Measurements from ENCODE around the gene ATAD3C.
"Not testable (repeated sequence)": the region's sequence is repeated elsewhere in the genome, so short reads cannot be mapped to it uniquely, and the experiment has no call there.

The ATAD3C gene

DNA sequence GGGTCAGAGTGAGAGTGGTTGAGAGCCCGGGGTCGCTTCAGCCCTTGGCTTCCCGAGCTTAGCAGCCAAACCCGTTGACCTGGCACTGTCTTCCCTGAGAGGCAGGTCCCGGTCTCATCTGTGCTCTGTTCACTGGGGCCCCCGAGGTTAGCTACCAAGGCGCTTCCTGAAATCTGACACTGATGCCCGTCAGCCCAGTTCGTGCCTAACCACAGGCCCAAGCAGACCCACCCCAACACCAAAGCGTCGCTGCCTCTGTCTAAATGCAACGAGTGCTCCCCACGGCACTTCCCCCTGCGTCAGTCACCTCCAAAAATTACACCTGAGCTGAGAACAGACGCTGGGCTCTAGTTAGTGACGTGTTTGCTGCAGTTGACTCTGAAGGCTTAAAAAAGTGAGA lies 64.9 kb downstream of the ATAD3C start:
- H3K27ac ChIP-seq; H2AFZ ChIP-seq (ENCODE audit: low read depth); H3K36me3 ChIP-seq (ENCODE audit: insufficient read depth); H3K4me3 ChIP-seq (IDR thresholded peaks at IDR 0.05; ENCODE audit: insufficient read depth, low read depth, low read length); H3K9ac ChIP-seq; H3K4me2 ChIP-seq; H3K27me3 ChIP-seq (ENCODE audit: insufficient read depth, low read depth); H4K20me1 ChIP-seq (ENCODE audit: insufficient read depth): not testable (repeated sequence)
- peaks cover 49% of the 10 kb centered on the region for H3K79me2 ChIP-seq (ENCODE audit: insufficient read depth, low read depth)
- peaks cover 12% of the 10 kb centered on the region for H3K4me1 ChIP-seq (ENCODE audit: low read depth, poor library complexity, severe bottlenecking)

DNA sequence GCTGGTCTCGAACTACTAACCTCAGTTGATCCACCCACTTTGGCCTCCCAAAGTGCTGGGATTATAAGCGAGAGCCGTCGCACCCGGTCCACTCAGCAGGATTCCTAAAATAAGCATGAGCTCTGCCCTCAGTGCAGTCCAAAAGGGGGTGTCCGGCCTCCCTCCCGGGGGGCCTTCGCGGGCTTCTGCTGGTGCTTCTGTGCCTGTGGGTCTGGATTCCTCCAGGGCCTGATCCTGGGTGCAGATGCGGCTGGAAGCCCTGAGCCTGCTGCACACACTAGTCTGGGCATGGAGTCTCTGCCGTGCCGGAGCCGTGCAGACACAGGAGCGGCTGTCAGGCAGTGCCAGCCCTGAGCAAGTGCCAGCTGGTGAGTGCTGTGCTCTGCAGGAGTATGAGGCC lies 67.4 kb downstream of the ATAD3C start:
- H3K9ac ChIP-seq; H3K4me2 ChIP-seq; H3K4me1 ChIP-seq (ENCODE audit: low read depth, poor library complexity, severe bottlenecking); H3K27me3 ChIP-seq (ENCODE audit: insufficient read depth, low read depth); H4K20me1 ChIP-seq (ENCODE audit: insufficient read depth); H3K27ac ChIP-seq; H3K4me3 ChIP-seq (IDR thresholded peaks at IDR 0.05; ENCODE audit: insufficient read depth, low read depth, low read length); H3K36me3 ChIP-seq (ENCODE audit: insufficient read depth); H2AFZ ChIP-seq (ENCODE audit: low read depth): not testable (repeated sequence)
- peaks cover 43% of the 10 kb centered on the region for H3K79me2 ChIP-seq (ENCODE audit: insufficient read depth, low read depth)

DNA sequence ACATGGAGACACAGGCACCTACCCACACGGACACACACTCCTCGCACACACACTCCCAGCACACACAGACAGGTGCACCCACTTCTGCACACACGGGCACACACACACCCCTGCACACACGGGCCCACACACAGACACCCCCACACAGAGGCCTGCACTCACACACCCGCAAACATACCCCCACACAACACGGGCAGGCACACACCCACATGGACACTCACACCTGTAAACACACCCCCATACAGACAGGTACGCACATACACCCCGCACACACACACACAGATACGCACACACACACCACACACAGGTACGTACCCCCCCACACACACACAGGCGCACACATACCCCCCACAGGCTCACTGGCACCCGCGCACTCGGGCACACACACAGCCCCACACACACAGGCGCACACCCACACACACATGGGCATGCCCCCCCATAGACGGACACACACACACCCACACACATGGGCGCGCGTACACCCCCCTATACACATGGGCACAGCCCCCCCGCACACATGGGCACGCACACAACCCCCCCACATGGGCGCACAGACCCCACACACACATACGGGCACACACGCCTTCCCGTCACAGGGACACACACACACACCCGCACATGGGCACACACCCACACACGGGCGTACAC lies 68.6 kb downstream of the ATAD3C start:
- H3K4me1 ChIP-seq (ENCODE audit: low read depth, poor library complexity, severe bottlenecking): no peaks in the 10 kb centered on the region
- no peak overlapping the region for H2AFZ ChIP-seq (ENCODE audit: low read depth)
- H4K20me1 ChIP-seq (ENCODE audit: insufficient read depth): no peaks in the 10 kb centered on the region
- H3K27ac ChIP-seq: no peak overlapping the region
- no peak overlapping the region for H3K9ac ChIP-seq
- TF ChIP-seq, protein P1, sequence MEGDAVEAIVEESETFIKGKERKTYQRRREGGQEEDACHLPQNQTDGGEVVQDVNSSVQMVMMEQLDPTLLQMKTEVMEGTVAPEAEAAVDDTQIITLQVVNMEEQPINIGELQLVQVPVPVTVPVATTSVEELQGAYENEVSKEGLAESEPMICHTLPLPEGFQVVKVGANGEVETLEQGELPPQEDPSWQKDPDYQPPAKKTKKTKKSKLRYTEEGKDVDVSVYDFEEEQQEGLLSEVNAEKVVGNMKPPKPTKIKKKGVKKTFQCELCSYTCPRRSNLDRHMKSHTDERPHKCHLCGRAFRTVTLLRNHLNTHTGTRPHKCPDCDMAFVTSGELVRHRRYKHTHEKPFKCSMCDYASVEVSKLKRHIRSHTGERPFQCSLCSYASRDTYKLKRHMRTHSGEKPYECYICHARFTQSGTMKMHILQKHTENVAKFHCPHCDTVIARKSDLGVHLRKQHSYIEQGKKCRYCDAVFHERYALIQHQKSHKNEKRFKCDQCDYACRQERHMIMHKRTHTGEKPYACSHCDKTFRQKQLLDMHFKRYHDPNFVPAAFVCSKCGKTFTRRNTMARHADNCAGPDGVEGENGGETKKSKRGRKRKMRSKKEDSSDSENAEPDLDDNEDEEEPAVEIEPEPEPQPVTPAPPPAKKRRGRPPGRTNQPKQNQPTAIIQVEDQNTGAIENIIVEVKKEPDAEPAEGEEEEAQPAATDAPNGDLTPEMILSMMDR (conservative IDR thresholded peaks at IDR 0.05; ENCODE audit: low read depth, low read length): no peak
- no peaks in the 10 kb centered on the region for H3K27me3 ChIP-seq (ENCODE audit: insufficient read depth, low read depth)
- peaks cover 39% of the 10 kb centered on the region for H3K79me2 ChIP-seq (ENCODE audit: insufficient read depth, low read depth)
- no peak overlapping the region for H3K4me2 ChIP-seq
- no peak overlapping the region for H3K4me3 ChIP-seq (IDR thresholded peaks at IDR 0.05; ENCODE audit: insufficient read depth, low read depth, low read length)
- peaks cover 5% of the 10 kb centered on the region; the same call in 1 of the 2 replicates for H3K36me3 ChIP-seq (ENCODE audit: insufficient read depth)

DNA sequence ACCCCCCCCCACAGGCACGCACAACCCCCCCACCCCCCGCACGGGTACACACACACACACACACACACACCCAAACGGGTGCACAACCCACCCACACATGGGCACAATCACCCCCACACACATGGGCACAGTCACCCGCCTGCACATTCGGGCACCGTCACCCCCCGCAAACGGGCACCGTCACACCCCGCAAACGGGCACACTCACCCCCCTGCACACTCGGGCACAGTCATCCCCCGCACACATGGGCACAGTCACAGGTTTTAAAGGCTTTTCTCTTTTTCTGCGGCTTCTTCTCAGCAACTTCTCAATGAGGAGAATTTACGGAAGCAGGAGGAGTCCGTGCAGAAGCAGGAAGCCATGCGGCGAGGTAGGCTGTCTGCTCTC lies 69.1 kb downstream of the ATAD3C start:
- not testable (repeated sequence) for H3K4me3 ChIP-seq (IDR thresholded peaks at IDR 0.05; ENCODE audit: insufficient read depth, low read depth, low read length); H3K4me2 ChIP-seq; H3K27ac ChIP-seq; H2AFZ ChIP-seq (ENCODE audit: low read depth); H3K4me1 ChIP-seq (ENCODE audit: low read depth, poor library complexity, severe bottlenecking); H3K36me3 ChIP-seq (ENCODE audit: insufficient read depth); H3K9ac ChIP-seq; H4K20me1 ChIP-seq (ENCODE audit: insufficient read depth); H3K27me3 ChIP-seq (ENCODE audit: insufficient read depth, low read depth)
- peaks cover 35% of the 10 kb centered on the region for H3K79me2 ChIP-seq (ENCODE audit: insufficient read depth, low read depth)
